A172 (cell line): Measurements from ENCODE around the gene USP32. TPM values are rescaled to one million over a fixed set of nuclear protein-coding genes. Genes with fewer than 3 reads are reported as not detected.
A peak's percentile ranks its signal among the peaks of the same experiment; 100 is the strongest.
"Not testable (repeated sequence)": the region's sequence is repeated elsewhere in the genome, so short reads cannot be mapped to it uniquely, and the experiment has no call there.

Experiments
- DNase-seq: peaks from one replicate; pipeline ENCODE4 v3.0.0-alpha.2; 2015; ENCODE audit warnings: low spot score
- total RNA-seq: library from RNA; depleted of rRNA; stranded (reverse); fragments of >200 nt; shearing (Covaris generic); gene quantifications from 2 replicates; pipeline ENCODE4 v1.2.3, GENCODE V29; 2014; rRNA removed

The USP32 gene
- total RNA-seq, result 39.0 and 46.2 TPM in 2 replicates

- peak; percentile 96 for DNase-seq
These were observed at the start of gene USP32 for GRCh38 chr17:60392042-60392844. Gene USP32 (minus strand): TSS chr17:60392133. CDS start chr17:60391939, 194 bp downstream.

GRCh38 chr17:60439501-60439900 lies 47.6 kb upstream of the USP32 start:
- DNase-seq, result no peak

GRCh38 chr17:60436676-60437075 lies 44.7 kb upstream of the USP32 start:
- DNase-seq, result no peak

GRCh38 chr17:60435244-60436167 lies 43.6 kb upstream of the USP32 start:
- peak; percentile 76 for DNase-seq

- DNase-seq, result not testable (repeated sequence)
These were observed 41.4 kb upstream of the USP32 start for GRCh38 chr17:60433021-60433997.

- DNase-seq, result not testable (repeated sequence)
These were observed 38.6 kb upstream of the USP32 start for GRCh38 chr17:60430561-60430960.

GRCh38 chr17:60428491-60428890 lies 36.6 kb upstream of the USP32 start:
- not testable (repeated sequence) for DNase-seq

GRCh38 chr17:60426596-60426995 lies 34.7 kb upstream of the USP32 start:
- DNase-seq, result no peak

GRCh38 chr17:60425626-60426025 lies 33.7 kb upstream of the USP32 start:
- no peak for DNase-seq

GRCh38 chr17:60423865-60424264 lies 31.9 kb upstream of the USP32 start:
- no peak for DNase-seq

- DNase-seq, result no peak
These were observed 30.3 kb upstream of the USP32 start, which contains the start of gene CHCT1 for GRCh38 chr17:60422162-60422665. Gene CHCT1 (plus strand): TSS chr17:60422489. CDS start chr17:60422593, 104 bp downstream.

GRCh38 chr17:60421273-60422161 lies 29.6 kb upstream of the USP32 start:
- DNase-seq, result no peak

- not testable (repeated sequence) for DNase-seq
These were observed 27.9 kb upstream of the USP32 start for GRCh38 chr17:60419875-60420274.

- not testable (repeated sequence) for DNase-seq
These were observed 27.1 kb upstream of the USP32 start for GRCh38 chr17:60419003-60419402.

GRCh38 chr17:60416368-60416925 lies 24.5 kb upstream of the USP32 start:
- DNase-seq, result no peak

- no peak for DNase-seq
These were observed 23.2 kb upstream of the USP32 start for GRCh38 chr17:60415146-60415545.

GRCh38 chr17:60412701-60413100 lies 20.8 kb upstream of the USP32 start:
- DNase-seq, result no peak

GRCh38 chr17:60410001-60410400 lies 18.1 kb upstream of the USP32 start:
- DNase-seq, result no peak

GRCh38 chr17:60406887-60407286 lies 15.0 kb upstream of the USP32 start:
- DNase-seq, result no peak

- DNase-seq, result no peak
These were observed 12.0 kb upstream of the USP32 start for GRCh38 chr17:60403962-60404361.
